SK-N-SH (cell line): ENCODE results near the gene SFMBT2.

Experiments
- CTCF ChIP-seq: fragments of 200-600 bp; sonication (generic); IDR thresholded peaks from 2 replicates; pipeline ENCODE4 v1.6.1; 2017; ENCODE audit warnings: antibody characterized with exemption, mild to moderate bottlenecking, moderate library complexity
- EP300 ChIP-seq, 2 experiments: IDR thresholded peaks; 2 replicates each; pipeline versions ENCODE4 v1.4.0 to v1.6.1; 2012; ENCODE audit warnings: borderline replicate concordance in 1 of 2, low read depth in 1 of 2, low read length in 1 of 2
- EZH2phosphoT487 ChIP-seq: fragments of 200-600 bp; sonication (generic); IDR thresholded peaks from 2 replicates; pipeline ENCODE4 v1.6.1; 2017; ENCODE audit warnings: low read depth, mixed run types, mild to moderate bottlenecking, antibody characterized with exemption, moderate library complexity, borderline replicate concordance
- GABPA ChIP-seq: IDR thresholded peaks from 2 replicates; pipeline ENCODE4 v1.4.0; 2012; ENCODE audit warnings: low read depth, mild to moderate bottlenecking
- MAX ChIP-seq: IDR thresholded peaks from 2 replicates; pipeline ENCODE4 v1.4.0; 2012; ENCODE audit warnings: low read depth
- RXRA ChIP-seq: IDR thresholded peaks from 2 replicates; pipeline ENCODE4 v1.4.0; 2012; ENCODE audit warnings: low read depth, mild to moderate bottlenecking, borderline replicate concordance

GRCh38 chr10:7417103-7417623 is 6.3 kb upstream of the SFMBT2 start:
- TF ChIP-seq EZH2phosphoT487 (no peak), CTCF (peak; percentile 72), MAX (no peak), GABPA (no peak), RXRA (no peak), EP300 (IDR thresholded peaks at IDR 0.05; ENCODE audit: borderline replicate concordance in 1 of 2, low read depth in 1 of 2, low read length in 1 of 2) (no peak)
